ENCODE data around the gene MAN1A1. TPM values are rescaled to one million over a fixed set of nuclear protein-coding genes. Genes with fewer than 3 reads are reported as not detected.

Gene MAN1A1
- total and polyA plus RNA-seq, 2 of the 4 experiments (the other 2 are of a cell fraction) = 5.9 to 6.4 TPM

DNA sequence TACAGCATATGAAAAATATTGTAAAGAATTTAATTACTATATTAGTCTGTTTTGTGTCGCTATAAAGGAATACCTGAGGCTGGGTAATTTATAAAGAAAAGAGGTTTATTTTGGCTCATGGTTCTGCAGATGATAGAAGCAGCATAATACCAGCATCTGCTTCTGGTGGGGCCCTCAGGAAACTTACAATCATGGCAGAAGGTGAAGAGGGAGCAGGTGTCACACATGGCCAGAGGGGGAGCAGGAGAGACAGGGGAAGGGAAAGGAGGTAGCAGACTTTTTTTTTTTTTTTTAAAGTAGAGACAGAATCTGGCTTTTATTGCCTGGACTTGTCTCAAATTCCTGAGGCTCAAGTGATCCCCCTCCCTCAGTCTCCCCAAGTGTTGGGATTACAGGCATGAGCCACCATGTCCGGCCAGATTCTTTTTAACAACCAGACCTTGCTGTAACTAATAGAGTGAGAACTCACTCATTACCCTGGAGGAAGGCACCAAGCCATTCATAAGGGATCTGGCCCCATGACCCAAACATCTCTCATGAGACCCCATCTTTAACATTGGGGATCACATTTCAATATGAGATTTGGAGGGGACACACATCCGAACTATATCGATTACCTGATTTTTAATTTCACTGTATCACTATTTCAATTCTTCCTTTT is 64.6 kb downstream of the MAN1A1 start:
- in situ Hi-C loops (cut with MboI; ENCODE audit: low sequenced_read_pairs) (no loop called here), intact Hi-C loops (cut with micrococcal nuclease) (no loop called here), dilution Hi-C loops (cut with HindIII; ENCODE audit: low sequenced_read_pairs, unreplicated experiment) (no loop called here)
- Histone ChIP-seq H4K5ac (ENCODE audit: low read depth, low read length) (no peak overlapping the region), H3K36me3 (ENCODE audit: control insufficient read depth, insufficient read depth, low read length) (no peaks in the 10 kb centered on the region), H3K4ac (ENCODE audit: low read depth, low read length) (no peak overlapping the region), H2AFZ (replicated peaks; ENCODE audit: low read length, poor library complexity) (no peak overlapping the region), H3K9ac (ENCODE audit: low read depth, low read length) (no peak overlapping the region), H4K20me1 (ENCODE audit: insufficient read depth, low read length) (no peaks in the 10 kb centered on the region), H3K18ac (ENCODE audit: low read depth, low read length) (no peak overlapping the region), H3K27ac (ENCODE audit: insufficient read depth, low read length) (no peak overlapping the region), H3K4me2 (ENCODE audit: low read depth, low read length) (no peak overlapping the region), H2BK5ac (ENCODE audit: low read depth, low read length, poor library complexity, severe bottlenecking) (no peak overlapping the region), H3K56ac (ENCODE audit: extremely low read depth, insufficient read depth, low read length) (no peak overlapping the region), H2AK9ac (replicated peaks; ENCODE audit: low read depth, low read length, poor library complexity) (no peak overlapping the region), H3K14ac (replicated peaks; ENCODE audit: low read depth, low read length) (no peak overlapping the region), H2BK120ac (ENCODE audit: low read depth, low read length) (no peak overlapping the region), H4K91ac (ENCODE audit: insufficient read depth, low read depth, low read length) (no peak overlapping the region), H2BK20ac (ENCODE audit: low read depth, low read length) (no peak overlapping the region), H3K23ac (ENCODE audit: low read depth, low read length) (no peak overlapping the region), H3K79me1 (ENCODE audit: low read depth in 1 of 2, low read length in 2 of 2) (no peaks in the 10 kb centered on the region), H3K4me1 (ENCODE audit: control insufficient read depth, insufficient read depth, low read length) (no peaks in the 10 kb centered on the region), H3K9me1 (ENCODE audit: insufficient read depth, low read length) (no peaks in the 10 kb centered on the region), H3K9me3 (ENCODE audit: control insufficient read depth, insufficient read depth, low read length) (no peaks in the 10 kb centered on the region), H2BK15ac (ENCODE audit: low read depth, low read length) (no peak overlapping the region), H4K8ac (ENCODE audit: low read depth in 2 of 2, low read length in 2 of 2) (no peak overlapping the region), H3K4me3 (ENCODE audit: insufficient read depth, low read depth, low read length) (no peak overlapping the region), H3K27me3 (ENCODE audit: control insufficient read depth, insufficient read depth, low read length) (no peaks in the 10 kb centered on the region), H2AK5ac (ENCODE audit: low read depth, low read length) (no peak overlapping the region)
- ChIA-PET CTCF (no interaction called here), POLR2A (ENCODE audit: unreplicated experiment) (no interaction called here)
- TF ChIP-seq, protein P1, sequence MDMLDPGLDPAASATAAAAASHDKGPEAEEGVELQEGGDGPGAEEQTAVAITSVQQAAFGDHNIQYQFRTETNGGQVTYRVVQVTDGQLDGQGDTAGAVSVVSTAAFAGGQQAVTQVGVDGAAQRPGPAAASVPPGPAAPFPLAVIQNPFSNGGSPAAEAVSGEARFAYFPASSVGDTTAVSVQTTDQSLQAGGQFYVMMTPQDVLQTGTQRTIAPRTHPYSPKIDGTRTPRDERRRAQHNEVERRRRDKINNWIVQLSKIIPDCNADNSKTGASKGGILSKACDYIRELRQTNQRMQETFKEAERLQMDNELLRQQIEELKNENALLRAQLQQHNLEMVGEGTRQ (IDR thresholded peaks at IDR 0.05; ENCODE audit: low read depth, low read length) = no peak
- no peak for TF ChIP-seq CEBPB (IDR thresholded peaks at IDR 0.05; ENCODE audit: low read depth, low read length)
- TF ChIP-seq, protein P2, sequence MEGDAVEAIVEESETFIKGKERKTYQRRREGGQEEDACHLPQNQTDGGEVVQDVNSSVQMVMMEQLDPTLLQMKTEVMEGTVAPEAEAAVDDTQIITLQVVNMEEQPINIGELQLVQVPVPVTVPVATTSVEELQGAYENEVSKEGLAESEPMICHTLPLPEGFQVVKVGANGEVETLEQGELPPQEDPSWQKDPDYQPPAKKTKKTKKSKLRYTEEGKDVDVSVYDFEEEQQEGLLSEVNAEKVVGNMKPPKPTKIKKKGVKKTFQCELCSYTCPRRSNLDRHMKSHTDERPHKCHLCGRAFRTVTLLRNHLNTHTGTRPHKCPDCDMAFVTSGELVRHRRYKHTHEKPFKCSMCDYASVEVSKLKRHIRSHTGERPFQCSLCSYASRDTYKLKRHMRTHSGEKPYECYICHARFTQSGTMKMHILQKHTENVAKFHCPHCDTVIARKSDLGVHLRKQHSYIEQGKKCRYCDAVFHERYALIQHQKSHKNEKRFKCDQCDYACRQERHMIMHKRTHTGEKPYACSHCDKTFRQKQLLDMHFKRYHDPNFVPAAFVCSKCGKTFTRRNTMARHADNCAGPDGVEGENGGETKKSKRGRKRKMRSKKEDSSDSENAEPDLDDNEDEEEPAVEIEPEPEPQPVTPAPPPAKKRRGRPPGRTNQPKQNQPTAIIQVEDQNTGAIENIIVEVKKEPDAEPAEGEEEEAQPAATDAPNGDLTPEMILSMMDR (conservative IDR thresholded peaks at IDR 0.05; ENCODE audit: low read depth, low read length) = no peak
- TF ChIP-seq POLR2A (IDR thresholded peaks at IDR 0.05; ENCODE audit: low read depth, low read length) = no peak
- TF ChIP-seq SMC3 (IDR thresholded peaks at IDR 0.05; ENCODE audit: low read depth, low read length) = no peak
- no peak for TF ChIP-seq MAZ (IDR thresholded peaks at IDR 0.05; ENCODE audit: borderline replicate concordance, low read depth, low read length)
- TF ChIP-seq, protein P3, sequence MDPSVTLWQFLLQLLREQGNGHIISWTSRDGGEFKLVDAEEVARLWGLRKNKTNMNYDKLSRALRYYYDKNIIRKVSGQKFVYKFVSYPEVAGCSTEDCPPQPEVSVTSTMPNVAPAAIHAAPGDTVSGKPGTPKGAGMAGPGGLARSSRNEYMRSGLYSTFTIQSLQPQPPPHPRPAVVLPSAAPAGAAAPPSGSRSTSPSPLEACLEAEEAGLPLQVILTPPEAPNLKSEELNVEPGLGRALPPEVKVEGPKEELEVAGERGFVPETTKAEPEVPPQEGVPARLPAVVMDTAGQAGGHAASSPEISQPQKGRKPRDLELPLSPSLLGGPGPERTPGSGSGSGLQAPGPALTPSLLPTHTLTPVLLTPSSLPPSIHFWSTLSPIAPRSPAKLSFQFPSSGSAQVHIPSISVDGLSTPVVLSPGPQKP (IDR thresholded peaks at IDR 0.05; ENCODE audit: borderline replicate concordance, low read depth, low read length) = no peak
- ATAC-seq (ENCODE audit: low read depth) (no peak), DNase-seq (no peak)
- BruUV-seq (replicated peaks) = no TSS peak
- WGBS, 2 experiments (ENCODE audit: extremely low coverage in 2 of 2, insufficient read length in 1 of 2) = 100% methylated on average over 1 of the region's 4 CpGs; no CpG with 5 or more reads in 1 of the 2 experiments
